Heart left ventricle (tissue), 16 donors: ENCODE data around the gene LPAR3. TPM values are rescaled to one million over a fixed set of nuclear protein-coding genes. Genes with fewer than 3 reads are reported as not detected.

ENCODE experiments used
- ATAC-seq, 4 donors: fragments of 200-7000 bp; cut with Tn5 transposase; one replicate each; pipeline ENCODE4 v1.9.1; 2020 to 2022; ENCODE audit warnings: moderate library complexity in 4 of 4, mild to moderate bottlenecking in 3 of 4, moderate number of reproducible peaks in 1 of 4
- DNase-seq, 5 donors: peaks; one replicate each; pipeline ENCODE4 v3.0.0-alpha.2; 2020
- H3K27ac ChIP-seq, 12 donors: fragments of 200-600 bp; sonication (generic) in 4 of 12; one replicate each; pipeline versions ENCODE4 v1.5.0 to v1.8.0; 2016 to 2022; ENCODE audit warnings: mild to moderate bottlenecking in 2 of 12
- H3K27me3 ChIP-seq, 9 donors: fragments of 200-600 bp; sonication (generic) in 2 of 9; one replicate each; pipeline versions ENCODE4 v1.5.1 to v1.8.0; 2016 to 2022; ENCODE audit warnings: mild to moderate bottlenecking in 3 of 9
- H3K36me3 ChIP-seq, 9 donors: fragments of 200-600 bp; sonication (generic) in 2 of 9; one replicate each; pipeline versions ENCODE4 v1.5.0 to v1.8.0; 2018 to 2022; ENCODE audit warnings: mild to moderate bottlenecking in 2 of 9
- H3K4me1 ChIP-seq, 12 donors: fragments of 200-600 bp; sonication (generic) in 4 of 12; one replicate each; pipeline versions ENCODE4 v1.5.0 to v1.8.0; 2016 to 2022; ENCODE audit warnings: mild to moderate bottlenecking in 3 of 12
- H3K4me3 ChIP-seq, 12 donors: fragments of 200-600 bp; sonication (generic) in 4 of 12; one replicate each; pipeline versions ENCODE4 v1.5.0 to v1.8.0; 2017 to 2022; ENCODE audit warnings: mild to moderate bottlenecking in 9 of 12, moderate library complexity in 4 of 12
- H3K9me3 ChIP-seq, 12 donors: fragments of 200-600 bp; sonication (generic) in 4 of 12; one replicate each; pipeline versions ENCODE4 v1.5.0 to v1.8.0; 2016 to 2022; ENCODE audit warnings: mild to moderate bottlenecking in 1 of 12
- POLR2A ChIP-seq, 2 donors: fragments of 450-650 bp; IDR thresholded peaks; one replicate each; pipeline ENCODE4 v1.6.1; 2017; ENCODE audit warnings: antibody characterized with exemption in 2 of 2, mild to moderate bottlenecking in 2 of 2, moderate library complexity in 2 of 2
- WGBS, 4 donors: extraction: QIAGEN DNeasy Blood & Tissue Kit in 2 of 4; methylation state at CpG; one replicate each; pipeline versions ENCODE4 v1.1.5 to v1.1.7; 2013 to 2018; 5-methylcytosine and 5-hydroxymethylcytosine counted together
- intact Hi-C, 10 donors: fragments of 100-400 bp; cut with DNase I; formaldehyde crosslinking; loops; one replicate each; pipeline versions ENCODE4 v1.11.1 to v1.14.2; 2022
- polyA plus RNA-seq, 2 donors: library from polyadenylated mRNA; stranded (reverse); fragments of 200-250 nt; gene quantifications; one replicate each; pipeline ENCODE4 v1.2.3, GENCODE V29; 2013
- total RNA-seq, 9 donors: library from RNA; depleted of rRNA in 2 of 9; stranded (reverse); fragments of >200 nt in 2 of 9; fragmentation: NEBNext Ultra II Directional in 3 of 9; extraction: Animal tissue kit (Norgen Biotek cat#: 25700) in 3 of 9; gene quantifications; one replicate each; pipeline versions ENCODE4 v1.1.0 to v1.2.4, GENCODE V29; 2016 to 2023
- TF ChIP-seq, protein P1 (sequence below), 12 donors: fragments of 200-600 bp; sonication (generic) in 4 of 12; IDR thresholded peaks; one replicate each; pipeline versions ENCODE4 v1.5.0 to v1.8.0; 2018 to 2022; ENCODE audit warnings: antibody characterized with exemption in 12 of 12, mild to moderate bottlenecking in 5 of 12
- donor health status: ischemic (EF 13 %, LVEDD 7.1; RV severe dilation, severe dysfunction).
- donor health status: healthy with polysubstance abuse.
- donor health status: DM: no; HTN: yes; CAD: no.
- donor health status: DM: no; HTN: no; CAD: no.
- donor health status: ischemic (EF 25% LVEDD 6.9; RV normal size, moderate dysfunction).
- donor health status: ischemic (EF 25% LVEDD 5.7; RV mildly dilated, moderate dysfunction).
- donor health status: healthy.
- donor health status: DM: yes; HTN: yes; CAD: no.
- donor health status: ischemic (EF 35%, LVEDD 5.7; RV mildly dilated, moderate dysfunction).
- donor health status: nonischemic (EF 11% LVEDD 7.7; RV severe dilation, severe dysfunction).
- donor health status: DM: yes; HTN: yes; CAD: no.
- donor health status: PGD.
- donor health status: ischemic (EF 29% LVEDD 5.4; RV normal size, mild dysfunction).
- donor health status: nonischemic (EF 23%, LVEDD 6.1; RV moderate dilation, normal function).

The LPAR3 gene
- total and polyA plus RNA-seq, 11 donors = 5.9 to 25.0 (median 11.5) TPM

DNA sequence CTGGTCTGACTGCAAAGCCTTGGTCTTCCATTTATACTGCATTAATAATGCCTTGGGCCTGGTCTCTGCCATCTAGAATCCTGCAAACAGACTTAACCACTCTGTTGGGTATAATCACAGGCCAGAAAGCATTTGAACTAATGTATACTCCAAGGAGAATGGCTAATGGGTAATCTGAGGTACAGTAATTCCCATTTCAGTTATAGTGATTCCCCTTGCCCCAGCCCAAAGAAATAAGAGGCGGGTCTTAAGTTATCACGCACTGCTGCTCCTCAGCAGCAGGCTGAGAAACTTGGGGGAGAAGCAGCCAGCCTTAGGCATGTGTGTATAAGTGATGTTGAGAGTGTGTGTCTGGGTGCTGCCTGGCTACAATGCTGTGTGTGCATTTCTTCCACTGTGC is 2.4 kb downstream of the LPAR3 start:
- WGBS, 4 donors = 71 to 89% (median 87%) methylated on average over 2 of the region's 2 CpGs
- TF ChIP-seq, protein P1, sequence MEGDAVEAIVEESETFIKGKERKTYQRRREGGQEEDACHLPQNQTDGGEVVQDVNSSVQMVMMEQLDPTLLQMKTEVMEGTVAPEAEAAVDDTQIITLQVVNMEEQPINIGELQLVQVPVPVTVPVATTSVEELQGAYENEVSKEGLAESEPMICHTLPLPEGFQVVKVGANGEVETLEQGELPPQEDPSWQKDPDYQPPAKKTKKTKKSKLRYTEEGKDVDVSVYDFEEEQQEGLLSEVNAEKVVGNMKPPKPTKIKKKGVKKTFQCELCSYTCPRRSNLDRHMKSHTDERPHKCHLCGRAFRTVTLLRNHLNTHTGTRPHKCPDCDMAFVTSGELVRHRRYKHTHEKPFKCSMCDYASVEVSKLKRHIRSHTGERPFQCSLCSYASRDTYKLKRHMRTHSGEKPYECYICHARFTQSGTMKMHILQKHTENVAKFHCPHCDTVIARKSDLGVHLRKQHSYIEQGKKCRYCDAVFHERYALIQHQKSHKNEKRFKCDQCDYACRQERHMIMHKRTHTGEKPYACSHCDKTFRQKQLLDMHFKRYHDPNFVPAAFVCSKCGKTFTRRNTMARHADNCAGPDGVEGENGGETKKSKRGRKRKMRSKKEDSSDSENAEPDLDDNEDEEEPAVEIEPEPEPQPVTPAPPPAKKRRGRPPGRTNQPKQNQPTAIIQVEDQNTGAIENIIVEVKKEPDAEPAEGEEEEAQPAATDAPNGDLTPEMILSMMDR (IDR thresholded peaks at IDR 0.05) = no peak
- no peak for TF ChIP-seq POLR2A (IDR thresholded peaks at IDR 0.05)
- no peak for ATAC-seq
- H3K4me1 ChIP-seq = peaks cover 0 to 17% (median 0%) of the 10 kb centered on the region in 12 donors
- H3K27me3 ChIP-seq = peaks cover 0 to 38% (median 7%) of the 10 kb centered on the region in 9 donors
- no peak for DNase-seq
- no peak overlapping the region for H3K27ac ChIP-seq
- no peaks in the 10 kb centered on the region for H3K9me3 ChIP-seq
- H3K36me3 ChIP-seq = no peaks in the 10 kb centered on the region
- H3K4me3 ChIP-seq = no peak overlapping the region
- intact Hi-C loops = loop anchor here in 1 of 10 donors (5.0 kb wide), 1 partner anchor 108 kb away; no protein-coding TSS in a partner anchor

DNA sequence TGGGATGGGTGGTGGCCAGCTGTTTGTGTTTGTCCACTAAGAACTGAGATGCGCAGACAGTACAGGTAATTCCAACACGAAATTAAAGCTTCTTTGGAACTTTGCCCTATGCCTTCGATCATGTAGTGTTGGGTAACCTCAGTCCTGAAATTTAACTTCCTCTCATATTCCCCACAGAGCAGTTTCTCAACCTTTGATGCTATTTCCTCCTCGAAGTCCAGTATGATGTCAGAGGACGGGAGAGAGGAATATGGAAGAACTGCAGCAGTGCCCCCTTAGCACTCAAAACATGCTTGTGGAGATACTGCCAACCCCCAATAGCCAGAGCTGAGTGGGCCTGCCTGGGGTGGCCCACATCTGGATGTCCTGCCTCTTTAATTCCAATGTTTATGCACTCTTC is 3.6 kb downstream of the LPAR3 start:
- no peak overlapping the region for H3K27ac ChIP-seq
- TF ChIP-seq, protein P1 (IDR thresholded peaks at IDR 0.05) = no peak
- no peak for TF ChIP-seq POLR2A (IDR thresholded peaks at IDR 0.05)
- intact Hi-C loops = loop anchor here in 2 of 10 donors (10.0 kb wide), 1 partner anchor 95 kb away; no protein-coding TSS in a partner anchor
- no peak overlapping the region for H3K4me3 ChIP-seq
- DNase-seq (no peak), ATAC-seq (no peak)
- peaks cover 0 to 17% (median 2%) of the 10 kb centered on the region in 12 donors for H3K4me1 ChIP-seq
- WGBS, 4 donors = 49 to 61% (median 56%) methylated on average over 5 of the region's 5 CpGs
- H3K36me3 ChIP-seq = no peaks in the 10 kb centered on the region
- no peaks in the 10 kb centered on the region for H3K9me3 ChIP-seq
- H3K27me3 ChIP-seq = peaks cover 0 to 29% (median 7%) of the 10 kb centered on the region in 9 donors

GRCh38 chr1:84888753-84889152 is 4.3 kb downstream of the LPAR3 start:
- Histone ChIP-seq H3K4me3 (no peak overlapping the region), H3K27me3 (peaks cover 0 to 23% (median 7%) of the 10 kb centered on the region in 9 donors), H3K36me3 (no peaks in the 10 kb centered on the region), H3K9me3 (no peaks in the 10 kb centered on the region), H3K4me1 (peaks cover 0 to 22% (median 2%) of the 10 kb centered on the region in 12 donors), H3K27ac (no peak overlapping the region)
- TF ChIP-seq POLR2A (IDR thresholded peaks at IDR 0.05) = no peak
- TF ChIP-seq, protein P1 (IDR thresholded peaks at IDR 0.05) = no peak
- DNase-seq (no peak), ATAC-seq (no peak)
- intact Hi-C loops = loop anchor here in 2 of 10 donors (10.0 kb wide), 1 partner anchor 94 kb away; no protein-coding TSS in a partner anchor

DNA sequence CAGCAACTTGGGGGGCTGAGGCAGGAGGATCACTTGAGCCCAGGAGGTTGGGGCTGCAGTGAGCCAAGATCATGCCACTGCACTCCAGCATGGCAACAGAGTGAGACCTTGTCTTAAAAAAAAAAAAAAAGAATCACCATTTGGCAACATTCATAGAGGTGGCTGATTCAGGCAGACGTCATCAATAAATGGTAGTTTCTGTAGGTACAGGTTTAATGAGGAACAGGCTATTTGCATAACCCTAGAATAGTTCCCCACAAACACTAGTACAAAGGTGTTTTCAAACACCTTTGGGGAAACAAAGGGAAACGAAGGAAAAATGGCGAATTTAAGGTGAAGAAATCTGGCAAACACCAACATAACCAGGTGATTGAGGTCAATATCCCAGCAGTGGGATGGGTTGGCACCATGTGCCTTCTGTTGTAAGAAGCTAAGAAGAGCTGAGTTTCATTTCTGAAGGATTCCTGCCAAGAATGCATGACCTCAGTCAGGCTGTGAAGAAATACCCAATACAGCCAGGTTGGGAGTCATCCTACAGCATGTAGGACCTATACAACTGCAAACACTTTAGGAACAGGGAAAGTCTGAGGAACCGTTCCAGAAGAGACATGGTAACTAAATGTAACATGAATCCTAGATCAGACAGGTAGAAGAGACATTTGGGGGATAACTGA is 5.6 kb downstream of the LPAR3 start:
- Histone ChIP-seq H3K4me1 (peaks cover 0 to 13% (median under 1%) of the 10 kb centered on the region in 12 donors), H3K27ac (no peak overlapping the region), H3K27me3 (peaks cover 0 to 9% (median 0%) of the 10 kb centered on the region in 9 donors), H3K4me3 (no peak overlapping the region), H3K36me3 (no peaks in the 10 kb centered on the region), H3K9me3 (no peaks in the 10 kb centered on the region)
- 82 to 90% (median 89%) methylated on average over 4 of the region's 4 CpGs for WGBS, 4 donors
- TF ChIP-seq, protein P1 (IDR thresholded peaks at IDR 0.05) = no peak
- no peak for TF ChIP-seq POLR2A (IDR thresholded peaks at IDR 0.05)
- ATAC-seq (no peak), DNase-seq (no peak)
- intact Hi-C loops = loop anchor here in 2 of 10 donors (10.0 kb wide), 1 partner anchor 93 kb away; no protein-coding TSS in a partner anchor
